GM20431 (cell line): ENCODE data around the gene TAOK1.
"Not testable (repeated sequence)": the region's sequence is repeated elsewhere in the genome, so short reads cannot be mapped to it uniquely, and the experiment has no call there.

Source experiments
- in situ Hi-C: fragments of 300-500 bp; cut with MseI, MboI; formaldehyde crosslinking; loops from one replicate; pipeline ENCODE4 v1.15.0; 2020; ENCODE audit warnings: low sequenced_read_pairs; ENCODE audit not compliant: unreplicated experiment

Gene TAOK1

GRCh38 chr17:29389982-29390850 is at the start of gene TAOK1:
TSS of gene TAOK1 (plus strand) at chr17:29390363. CDS start at chr17:29451549, 61,186 bp downstream.
- in situ Hi-C loops, result no loop called here

- in situ Hi-C loops, result no loop called here
Observed at GRCh38 chr17:29341726-29342125, 48.4 kb upstream of the TAOK1 start.

GRCh38 chr17:29342158-29342765 is 47.9 kb upstream of the TAOK1 start:
- in situ Hi-C loops, result no loop called here

GRCh38 chr17:29344201-29344856 is 45.8 kb upstream of the TAOK1 start:
- in situ Hi-C loops, result no loop called here

- in situ Hi-C loops, result no loop called here
Observed at GRCh38 chr17:29345066-29345465, 45.1 kb upstream of the TAOK1 start.

GRCh38 chr17:29345470-29345869 is 44.7 kb upstream of the TAOK1 start:
- in situ Hi-C loops, result not testable (repeated sequence)

GRCh38 chr17:29346462-29346861 is 43.7 kb upstream of the TAOK1 start:
- in situ Hi-C loops, result no loop called here

- in situ Hi-C loops, result no loop called here
Observed at GRCh38 chr17:29347831-29348629, 42.1 kb upstream of the TAOK1 start.

GRCh38 chr17:29349409-29349808 is 40.8 kb upstream of the TAOK1 start:
- in situ Hi-C loops, result no loop called here

GRCh38 chr17:29352146-29352545 is 38.0 kb upstream of the TAOK1 start:
- in situ Hi-C loops, result no loop called here

GRCh38 chr17:29357232-29357631 is 32.9 kb upstream of the TAOK1 start:
- in situ Hi-C loops, result no loop called here

GRCh38 chr17:29357821-29358232 is 32.3 kb upstream of the TAOK1 start:
- in situ Hi-C loops, result no loop called here

- in situ Hi-C loops, result no loop called here
Observed at GRCh38 chr17:29358416-29358815, 31.7 kb upstream of the TAOK1 start.

GRCh38 chr17:29359777-29360176 is 30.4 kb upstream of the TAOK1 start:
- in situ Hi-C loops, result loop anchor here (10.0 kb wide), 1 partner anchor 185 kb away; no protein-coding TSS in a partner anchor

GRCh38 chr17:29363716-29364115 is 26.4 kb upstream of the TAOK1 start:
- in situ Hi-C loops, result loop anchor here (10.0 kb wide), 1 partner anchor 181 kb away; no protein-coding TSS in a partner anchor

- in situ Hi-C loops, result loop anchor here (10.0 kb wide), 1 partner anchor 180 kb away; no protein-coding TSS in a partner anchor
Observed at GRCh38 chr17:29364691-29365090, 25.5 kb upstream of the TAOK1 start.

GRCh38 chr17:29368161-29368560 is 22.0 kb upstream of the TAOK1 start:
- in situ Hi-C loops, result loop anchor here (10.0 kb wide), 1 partner anchor 177 kb away; no protein-coding TSS in a partner anchor

- in situ Hi-C loops, result loop anchor here (10.0 kb wide), 1 partner anchor 176 kb away; no protein-coding TSS in a partner anchor
Observed at GRCh38 chr17:29368926-29369325, 21.2 kb upstream of the TAOK1 start.

- in situ Hi-C loops, result loop anchor here (10.0 kb wide), 1 partner anchor 175 kb away; no protein-coding TSS in a partner anchor
Observed at GRCh38 chr17:29369831-29370735, 20.1 kb upstream of the TAOK1 start.
